22Rv1 (cell line): ENCODE data around the gene ARMC9.

Experiments
- CTCF ChIP-seq: fragments of 450-650 bp; IDR thresholded peaks from 2 replicates; pipeline ENCODE4 v1.5.1; 2017; ENCODE audit warnings: mild to moderate bottlenecking
- ZFX ChIP-seq: fragments of 450-650 bp; IDR thresholded peaks from 2 replicates; pipeline ENCODE4 v1.6.1; 2017; ENCODE audit warnings: antibody characterized with exemption, borderline replicate concordance

DNA sequence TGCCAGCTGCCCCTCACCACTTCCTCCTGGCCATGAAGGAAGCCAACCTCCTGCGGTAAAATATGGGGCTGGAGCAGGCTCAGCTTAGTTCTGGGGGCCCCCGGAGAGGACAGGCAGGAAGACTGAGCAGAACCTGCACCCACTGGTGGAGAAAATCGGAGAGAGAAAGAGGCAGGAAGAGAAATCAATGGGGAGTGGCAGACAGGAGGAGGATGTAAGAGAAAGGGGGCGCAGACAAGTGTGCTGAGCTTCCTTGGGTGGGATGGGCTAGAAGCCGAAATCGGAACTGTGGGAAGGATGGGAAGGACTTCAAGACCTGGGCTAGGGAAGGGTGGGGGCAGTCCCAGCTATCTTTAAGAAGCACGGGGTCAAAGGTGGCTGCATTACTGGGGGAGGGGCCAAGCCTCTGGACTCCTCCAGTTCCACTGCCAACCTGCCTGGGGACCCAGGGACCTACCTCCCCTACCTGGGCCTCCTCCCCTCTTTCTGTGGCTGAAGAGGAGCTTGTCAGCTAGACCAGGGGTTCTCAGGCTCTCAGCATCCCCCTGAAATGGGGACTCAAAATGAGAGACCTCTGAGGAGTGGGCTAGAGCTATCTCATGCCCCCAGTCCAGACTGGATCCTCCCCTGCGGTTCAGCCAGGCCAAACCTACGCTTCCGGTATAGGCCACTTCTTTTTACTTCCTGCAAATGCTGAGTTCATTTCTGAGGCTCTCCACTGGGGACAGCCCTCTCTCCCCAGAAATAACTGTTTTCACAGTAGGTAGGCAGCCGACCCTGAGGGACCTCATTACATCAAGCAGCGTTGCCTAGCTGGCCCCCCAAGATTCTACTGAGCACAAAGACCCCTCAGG, 163.5 kb downstream of the ARMC9 start:
- TF ChIP-seq CTCF (no peak), ZFX (no peak)
